ENCODE measurements around the gene MCF2L. TPM values are rescaled to one million over a fixed set of nuclear protein-coding genes. Genes with fewer than 3 reads are reported as not detected.
"Not testable (repeated sequence)": the region's sequence is repeated elsewhere in the genome, so short reads cannot be mapped to it uniquely, and the experiment has no call there.

The MCF2L gene
- total RNA-seq, 1 experiment from 2014 or later = 9.5 TPM

- ChIA-PET POLR2A (ENCODE audit: low non-redundant PET) (no interaction called here), CTCF (no interaction called here)
- no TSS peak for BruUV-seq (replicated peaks)
Observed at GRCh38 chr13:113096745-113097305, 127.8 kb downstream of the MCF2L start.

GRCh38 chr13:113097651-113098050 is 128.6 kb downstream of the MCF2L start:
- TF ChIP-seq EZH2 (IDR thresholded peaks at IDR 0.05; ENCODE audit: borderline replicate concordance, low read depth, low read length, poor library complexity, severe bottlenecking) = no peak
- H3K9me3 ChIP-seq (ENCODE audit: low read depth, low read length, poor library complexity, severe bottlenecking) = no peaks in the 10 kb centered on the region
- intact Hi-C loops (cut with micrococcal nuclease; ENCODE audit: unreplicated experiment) = no loop called here
- ChIA-PET CTCF (no interaction called here), POLR2A (ENCODE audit: low non-redundant PET) (no interaction called here)
- H3K36me3 ChIP-seq (ENCODE audit: insufficient read depth, low read length, poor library complexity, severe bottlenecking) = no peaks in the 10 kb centered on the region
- no peak for DNase-seq (ENCODE audit: low spot score)
- H3K27ac ChIP-seq (ENCODE audit: low read depth, low read length, poor library complexity, severe bottlenecking) = no peak overlapping the region
- no TSS peak for BruUV-seq (replicated peaks)
- no peaks in the 10 kb centered on the region for H3K4me1 ChIP-seq (ENCODE audit: insufficient read depth, low read length, poor library complexity, severe bottlenecking)
- no peak overlapping the region for H3K4me3 ChIP-seq (ENCODE audit: low read depth, low read length, poor library complexity, severe bottlenecking)
- H3K27me3 ChIP-seq (replicated peaks; ENCODE audit: insufficient read depth, low read depth, low read length, poor library complexity) = peaks cover 4% of the 10 kb centered on the region

More at GRCh38 chr13:113096745-113097305, 127.8 kb downstream of the MCF2L start:
- intact Hi-C loops (cut with micrococcal nuclease; ENCODE audit: unreplicated experiment) = no loop called here
- no peak for TF ChIP-seq CTCF (conservative IDR thresholded peaks at IDR 0.05; ENCODE audit: low read depth, low read length)
- no peak for TF ChIP-seq EZH2 (IDR thresholded peaks at IDR 0.05; ENCODE audit: borderline replicate concordance, low read depth, low read length, poor library complexity, severe bottlenecking)
- Histone ChIP-seq H3K4me3 (ENCODE audit: low read depth, low read length, poor library complexity, severe bottlenecking) (no peak overlapping the region), H3K4me1 (ENCODE audit: insufficient read depth, low read length, poor library complexity, severe bottlenecking) (no peaks in the 10 kb centered on the region), H3K36me3 (ENCODE audit: insufficient read depth, low read length, poor library complexity, severe bottlenecking) (no peaks in the 10 kb centered on the region), H3K27ac (ENCODE audit: low read depth, low read length, poor library complexity, severe bottlenecking) (no peak overlapping the region), H3K9me3 (ENCODE audit: low read depth, low read length, poor library complexity, severe bottlenecking) (no peaks in the 10 kb centered on the region), H3K27me3 (replicated peaks; ENCODE audit: insufficient read depth, low read depth, low read length, poor library complexity) (peaks cover 4% of the 10 kb centered on the region)
- DNase-seq (ENCODE audit: low spot score) = no peak

- ChIA-PET POLR2A (ENCODE audit: low non-redundant PET) (no interaction called here), CTCF (no interaction called here)
- Histone ChIP-seq H3K27me3 (replicated peaks; ENCODE audit: insufficient read depth, low read depth, low read length, poor library complexity) (peaks cover 4% of the 10 kb centered on the region), H3K9me3 (ENCODE audit: low read depth, low read length, poor library complexity, severe bottlenecking) (no peaks in the 10 kb centered on the region), H3K4me3 (ENCODE audit: low read depth, low read length, poor library complexity, severe bottlenecking) (no peak overlapping the region), H3K27ac (ENCODE audit: low read depth, low read length, poor library complexity, severe bottlenecking) (no peak overlapping the region), H3K36me3 (ENCODE audit: insufficient read depth, low read length, poor library complexity, severe bottlenecking) (no peaks in the 10 kb centered on the region), H3K4me1 (ENCODE audit: insufficient read depth, low read length, poor library complexity, severe bottlenecking) (no peaks in the 10 kb centered on the region)
- intact Hi-C loops (cut with micrococcal nuclease; ENCODE audit: unreplicated experiment) = no loop called here
- no peak for DNase-seq (ENCODE audit: low spot score)
- BruUV-seq (replicated peaks) = no TSS peak
- TF ChIP-seq EZH2 (IDR thresholded peaks at IDR 0.05; ENCODE audit: borderline replicate concordance, low read depth, low read length, poor library complexity, severe bottlenecking) (no peak), CTCF (conservative IDR thresholded peaks at IDR 0.05; ENCODE audit: low read depth, low read length) (no peak)
Observed at GRCh38 chr13:113098162-113098732, 129.2 kb downstream of the MCF2L start.

- Histone ChIP-seq H3K4me3 (ENCODE audit: low read depth, low read length, poor library complexity, severe bottlenecking) (no peak overlapping the region), H3K27me3 (replicated peaks; ENCODE audit: insufficient read depth, low read depth, low read length, poor library complexity) (peaks cover 4% of the 10 kb centered on the region), H3K36me3 (ENCODE audit: insufficient read depth, low read length, poor library complexity, severe bottlenecking) (no peaks in the 10 kb centered on the region), H3K4me1 (ENCODE audit: insufficient read depth, low read length, poor library complexity, severe bottlenecking) (no peaks in the 10 kb centered on the region), H3K27ac (ENCODE audit: low read depth, low read length, poor library complexity, severe bottlenecking) (no peak overlapping the region), H3K9me3 (ENCODE audit: low read depth, low read length, poor library complexity, severe bottlenecking) (no peaks in the 10 kb centered on the region)
- no TSS peak for BruUV-seq (replicated peaks)
- CTCF ChIA-PET = no interaction called here
- intact Hi-C loops (cut with micrococcal nuclease; ENCODE audit: unreplicated experiment) = no loop called here
- no peak for DNase-seq (ENCODE audit: low spot score)
- POLR2A ChIA-PET (ENCODE audit: low non-redundant PET) = no interaction called here
- TF ChIP-seq EZH2 (IDR thresholded peaks at IDR 0.05; ENCODE audit: borderline replicate concordance, low read depth, low read length, poor library complexity, severe bottlenecking) = no peak
- no peak for TF ChIP-seq CTCF (conservative IDR thresholded peaks at IDR 0.05; ENCODE audit: low read depth, low read length)
Observed at GRCh38 chr13:113099142-113099541, 130.1 kb downstream of the MCF2L start.

GRCh38 chr13:113102302-113102701 is 133.3 kb downstream of the MCF2L start:
- CTCF ChIA-PET; H3K36me3 ChIP-seq (ENCODE audit: insufficient read depth, low read length, poor library complexity, severe bottlenecking); BruUV-seq (replicated peaks); H3K4me1 ChIP-seq (ENCODE audit: insufficient read depth, low read length, poor library complexity, severe bottlenecking); POLR2A ChIA-PET (ENCODE audit: low non-redundant PET); DNase-seq (ENCODE audit: low spot score); intact Hi-C loops (cut with micrococcal nuclease; ENCODE audit: unreplicated experiment); H3K9me3 ChIP-seq (ENCODE audit: low read depth, low read length, poor library complexity, severe bottlenecking); H3K27ac ChIP-seq (ENCODE audit: low read depth, low read length, poor library complexity, severe bottlenecking); H3K27me3 ChIP-seq (replicated peaks; ENCODE audit: insufficient read depth, low read depth, low read length, poor library complexity); H3K4me3 ChIP-seq (ENCODE audit: low read depth, low read length, poor library complexity, severe bottlenecking): not testable (repeated sequence)
